OCI-LY7 (cell line): ENCODE measurements around the gene COPE.

Experiments used
- CTCF ChIP-seq: fragments of 200-600 bp; sonication (generic); conservative IDR thresholded peaks from 2 replicates; pipeline ENCODE4 v1.5.1; 2014; ENCODE audit warnings: mild to moderate bottlenecking, antibody characterized with exemption, low read length, moderate library complexity, mixed read lengths
- EZH2phosphoT487 ChIP-seq: fragments of 200-600 bp; sonication (generic); IDR thresholded peaks from 2 replicates; pipeline ENCODE4 v1.6.1; 2018; ENCODE audit warnings: low read depth, borderline replicate concordance, mild to moderate bottlenecking, mixed run types, antibody characterized with exemption, low read length, moderate library complexity, mixed read lengths

DNA sequence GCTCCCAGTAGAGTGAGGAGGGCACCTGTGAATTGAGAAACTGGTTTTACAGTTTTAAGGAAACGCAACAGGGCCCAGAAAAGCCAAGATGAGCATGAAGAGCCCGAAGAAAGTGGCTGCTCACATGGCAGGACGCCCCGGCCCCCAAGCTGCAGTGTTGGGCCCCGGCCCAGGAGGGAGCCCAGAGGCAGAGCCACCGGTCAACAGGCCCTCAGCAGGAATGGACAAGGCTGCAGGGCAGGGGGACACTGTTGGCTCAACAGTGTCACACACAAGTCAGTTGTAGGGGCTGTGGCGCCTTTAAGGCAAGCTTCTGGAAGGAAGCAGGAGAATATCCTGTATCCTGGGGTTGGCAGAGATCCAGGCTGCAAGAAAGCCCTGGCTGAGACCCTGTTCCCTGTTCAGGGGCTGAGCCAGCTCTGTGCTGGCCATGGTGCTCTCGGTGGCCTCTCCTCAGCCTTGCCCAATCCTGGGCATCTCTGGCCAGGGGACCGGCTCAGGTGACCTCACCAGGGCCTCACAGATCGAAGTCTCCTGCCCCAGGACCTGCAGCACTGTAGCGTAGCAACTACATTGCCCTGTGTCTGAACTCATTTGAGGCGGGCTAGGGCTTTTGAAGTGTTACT is 59.4 kb downstream of the COPE start:
- TF ChIP-seq CTCF (no peak), EZH2phosphoT487 (no peak)
